Activated CD8-positive, alpha-beta memory T cell treated with anti-CD3 and anti-CD28 coated beads for 4 hours (primary cell): ENCODE data around the gene DDX47.
"Not testable (repeated sequence)": the region's sequence is repeated elsewhere in the genome, so short reads cannot be mapped to it uniquely, and the experiment has no call there.

Source experiments
- DNase-seq, 2 donors: peaks; one replicate each; pipeline ENCODE4 v3.0.0-alpha.2; 2020; ENCODE audit warnings: low read depth in 2 of 2

Gene DDX47

DNA sequence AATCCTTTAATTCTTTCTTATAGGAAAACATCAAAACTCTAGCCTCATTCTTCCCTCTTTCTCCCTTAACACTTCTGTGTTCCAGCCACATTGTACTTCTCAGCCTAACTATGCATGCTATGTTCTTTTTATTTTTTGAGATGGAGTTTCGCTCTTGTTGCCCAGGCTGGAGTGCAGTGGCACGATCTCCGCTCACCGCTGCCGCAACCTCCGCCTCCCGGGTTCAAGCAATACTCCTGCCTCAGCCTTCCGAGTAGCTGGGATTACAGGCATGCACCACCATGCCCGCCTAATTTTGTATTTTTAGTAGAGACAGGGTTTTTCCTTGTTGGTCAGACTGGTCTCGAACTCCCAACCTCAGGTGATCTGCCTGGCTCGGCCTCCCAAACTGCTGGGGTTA is 7.2 kb downstream of the DDX47 start:
- not testable (repeated sequence) for DNase-seq

DNA sequence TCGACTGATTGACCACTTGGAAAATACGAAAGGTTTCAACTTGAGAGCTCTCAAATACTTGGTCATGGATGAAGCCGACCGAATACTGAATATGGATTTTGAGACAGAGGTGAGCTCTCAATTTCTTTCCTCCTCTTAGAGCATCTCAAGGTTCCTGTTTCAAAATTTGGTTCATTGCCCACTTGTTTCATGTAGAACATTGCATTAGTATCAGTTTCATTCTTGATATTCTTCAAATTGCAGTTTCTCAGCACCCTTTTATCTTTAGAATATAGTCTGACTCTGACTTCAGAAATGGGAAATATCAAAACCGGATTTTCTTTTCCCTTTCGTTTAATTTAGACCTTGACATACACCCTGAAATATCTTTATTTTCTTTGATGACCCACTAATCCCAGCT is 8.8 kb downstream of the DDX47 start:
- no peak for DNase-seq

DNA sequence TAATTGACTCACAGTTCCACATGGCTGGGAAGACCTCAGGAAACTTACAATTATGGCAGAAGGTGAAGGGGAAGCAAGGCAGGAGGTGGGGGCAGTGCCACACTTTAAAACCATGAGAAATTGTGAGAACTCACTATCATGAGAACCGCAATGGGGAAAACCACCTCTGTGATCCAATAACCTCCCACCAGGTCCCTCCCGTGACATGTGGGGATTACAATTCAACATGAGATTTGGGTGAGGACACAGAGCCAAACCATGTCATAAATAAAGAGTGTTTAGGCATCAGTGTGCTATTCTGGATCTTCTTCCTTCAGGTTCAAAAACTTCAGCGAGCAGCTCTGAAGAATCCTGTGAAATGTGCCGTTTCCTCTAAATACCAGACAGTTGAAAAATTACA is 9.7 kb downstream of the DDX47 start:
- DNase-seq = no peak

DNA sequence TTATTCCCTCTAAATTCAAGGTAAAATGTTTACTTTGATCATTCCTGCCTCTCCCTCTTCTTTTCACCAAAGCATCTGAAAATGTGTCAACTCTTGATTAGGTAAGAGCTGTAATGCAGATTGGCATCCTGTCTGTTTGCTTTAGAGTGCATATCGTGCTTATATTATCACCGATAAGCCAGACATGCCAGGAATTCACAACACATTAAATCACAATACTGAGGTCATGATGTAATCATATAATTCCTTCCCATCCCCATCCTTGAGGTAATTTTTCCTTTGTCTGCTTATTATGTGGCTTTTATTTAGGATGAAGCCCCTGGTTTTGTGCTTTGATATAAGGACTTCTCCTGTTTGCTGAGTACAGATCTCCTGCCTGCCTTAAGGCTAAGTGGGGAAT is 10.2 kb downstream of the DDX47 start:
- no peak for DNase-seq

DNA sequence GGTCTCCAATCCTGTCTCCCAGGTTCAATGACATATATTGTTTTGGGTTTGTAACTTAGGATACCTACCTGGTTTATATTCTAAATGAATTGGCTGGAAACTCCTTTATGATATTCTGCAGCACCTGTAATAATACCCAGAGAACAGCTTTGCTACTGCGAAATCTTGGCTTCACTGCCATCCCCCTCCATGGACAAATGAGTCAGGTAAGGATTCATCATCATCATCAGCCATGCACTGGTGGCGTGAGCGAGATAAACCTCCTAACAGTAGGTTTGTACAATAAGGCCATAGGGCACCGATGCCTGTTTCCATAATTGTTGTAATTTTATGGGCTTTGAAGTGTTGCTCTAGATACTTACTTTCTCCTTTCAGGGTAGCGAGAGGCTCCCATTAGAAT is 10.7 kb downstream of the DDX47 start:
- no peak for DNase-seq

DNA sequence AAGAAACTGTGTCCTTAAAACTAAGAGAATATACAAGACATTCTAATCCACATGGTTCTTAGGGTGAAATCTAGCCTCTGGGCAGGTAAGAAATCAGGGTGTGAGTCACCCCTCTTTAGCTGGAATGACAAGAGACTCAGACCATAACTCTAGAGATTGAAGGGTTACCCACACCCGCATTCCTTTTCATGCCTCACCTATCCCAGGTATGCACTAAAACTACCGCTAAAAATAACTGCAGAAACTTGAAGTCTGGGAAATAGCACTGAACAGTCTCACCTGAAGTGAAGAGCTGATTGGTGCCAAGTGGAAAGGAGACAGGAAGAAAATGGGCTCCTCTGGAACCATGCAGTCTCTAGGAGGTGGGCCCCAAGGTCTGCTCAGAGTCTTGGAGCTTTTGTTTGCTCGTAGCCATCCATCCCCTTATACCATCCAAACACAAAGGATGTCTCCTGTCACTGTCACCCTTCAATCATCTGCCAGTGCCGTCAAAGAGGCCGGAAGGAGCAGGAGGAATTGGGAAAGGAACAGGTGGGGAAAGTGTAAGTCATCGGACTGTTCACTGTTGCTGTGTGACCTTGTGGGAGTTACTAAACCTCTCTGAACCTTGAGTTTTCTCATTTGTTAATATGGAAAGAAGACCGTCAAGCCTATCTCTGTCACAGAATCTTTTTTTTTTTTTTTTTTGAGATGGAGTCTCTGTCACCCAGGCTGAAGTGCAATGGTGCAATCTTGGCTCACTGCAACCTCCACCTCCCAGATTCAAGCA is 22.4 kb downstream of the DDX47 start:
- no peak for DNase-seq

DNA sequence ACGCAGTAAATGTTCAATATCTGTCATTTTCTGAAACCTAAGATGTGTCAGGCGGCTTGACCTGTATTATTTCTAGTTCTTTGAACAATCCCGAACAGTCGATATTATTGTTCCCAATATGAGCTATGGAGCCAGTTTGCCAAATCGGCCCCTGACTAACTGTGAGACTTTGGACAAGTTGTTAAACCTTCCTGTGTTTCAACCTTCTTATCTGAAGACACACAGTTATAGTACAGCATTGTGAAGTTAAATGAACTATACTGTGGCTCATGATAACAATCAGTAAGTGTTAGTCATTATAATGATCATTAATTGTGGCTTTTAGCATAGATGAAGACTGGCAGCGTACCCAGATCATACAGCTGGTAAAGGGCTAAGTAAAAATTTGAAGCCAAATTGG is 23.4 kb downstream of the DDX47 start:
- DNase-seq = no peak

DNA sequence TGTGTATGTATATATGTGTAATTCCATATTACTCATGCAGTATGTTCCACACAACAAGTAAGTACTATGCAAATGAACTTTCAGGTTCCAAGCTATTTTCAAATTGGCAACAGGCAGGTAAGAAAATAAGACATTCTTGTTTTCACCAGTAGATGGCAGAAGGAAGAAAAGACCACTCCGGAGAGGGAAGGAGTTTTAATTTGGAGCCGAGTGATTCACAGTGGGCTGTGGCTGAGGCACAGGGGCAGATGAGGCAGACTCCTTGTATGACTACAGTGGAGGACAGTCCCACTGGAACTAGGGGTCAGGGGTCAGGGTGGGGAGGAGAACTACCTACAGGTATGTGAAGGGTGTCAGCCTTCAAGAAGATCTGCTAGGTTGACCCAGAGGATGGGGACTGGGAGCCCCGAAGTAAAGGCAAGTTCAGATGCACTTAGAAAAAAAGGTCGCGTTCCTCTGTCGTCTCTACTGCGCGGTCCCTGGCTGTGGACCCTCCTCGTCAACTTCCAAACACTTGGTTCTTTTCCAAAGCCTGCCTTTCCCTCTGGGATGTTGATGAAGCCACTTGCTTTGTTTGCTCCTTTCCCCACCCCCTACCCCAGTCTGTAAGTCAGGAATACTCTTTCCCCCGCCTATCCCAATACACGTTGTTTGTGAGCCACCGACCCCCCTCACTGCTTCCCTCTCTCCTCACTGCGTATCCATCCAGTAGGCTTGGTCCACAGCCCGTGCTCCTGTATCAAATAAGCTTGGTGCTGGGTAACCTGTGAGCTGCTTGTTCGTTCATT is 24.1 kb downstream of the DDX47 start:
- DNase-seq = peak in 1 of 2 donors; percentile 18

DNA sequence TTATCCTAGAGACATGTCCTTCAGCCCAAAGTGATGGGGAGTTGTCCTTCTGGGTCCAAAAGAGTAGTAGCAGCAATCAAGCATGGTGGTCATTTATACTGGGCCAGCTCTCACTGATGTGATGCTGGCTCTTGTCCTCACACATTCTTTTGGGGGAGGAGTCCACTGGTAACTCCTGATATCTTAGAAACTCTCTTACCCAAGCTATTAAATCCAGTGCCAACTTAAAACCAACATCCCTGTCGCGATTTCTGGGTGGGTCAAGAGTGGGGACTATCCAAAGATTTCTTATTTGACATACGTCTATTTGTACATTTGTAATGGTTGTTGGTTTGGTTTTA is 24.6 kb downstream of the DDX47 start:
- DNase-seq = no peak

DNA sequence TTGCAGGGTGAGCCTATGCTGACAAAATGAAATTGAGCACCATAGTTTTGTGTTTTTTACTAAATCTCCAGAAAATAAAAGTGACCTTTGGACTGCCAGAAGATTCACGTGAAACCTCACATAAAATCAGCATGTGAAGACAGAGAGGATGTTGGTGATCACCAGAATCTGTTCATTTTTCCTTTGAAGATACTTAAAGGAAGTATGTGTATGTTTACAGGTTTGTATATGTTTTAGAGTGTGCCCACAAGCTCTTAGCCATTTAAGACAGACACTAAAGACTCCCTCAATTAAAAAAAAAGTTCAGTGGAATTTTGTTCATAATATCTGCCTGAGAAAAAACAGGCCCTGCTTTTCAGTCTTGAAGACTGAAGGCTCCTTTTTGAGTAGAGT is 25.9 kb downstream of the DDX47 start:
- DNase-seq = no peak

DNA sequence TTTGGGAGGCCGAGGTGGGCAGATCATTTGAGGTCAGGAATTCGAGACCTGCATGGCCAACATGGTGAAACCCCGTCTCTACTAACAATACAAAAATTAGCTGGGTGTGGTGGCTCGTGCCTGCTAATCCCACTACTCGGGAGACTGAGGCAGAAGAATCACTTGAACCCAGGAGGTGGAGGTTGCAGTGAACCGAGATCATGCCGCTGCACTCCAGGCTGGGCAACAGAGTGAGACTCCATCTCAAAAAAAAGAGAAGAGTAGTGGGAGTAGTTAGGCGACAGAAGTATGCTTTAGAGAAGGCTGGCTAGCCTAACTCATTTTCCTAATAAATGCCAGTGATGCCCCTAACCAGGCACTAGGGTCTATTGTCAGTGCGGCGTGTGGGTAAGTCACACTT is 26.3 kb downstream of the DDX47 start:
- not testable (repeated sequence) for DNase-seq

DNA sequence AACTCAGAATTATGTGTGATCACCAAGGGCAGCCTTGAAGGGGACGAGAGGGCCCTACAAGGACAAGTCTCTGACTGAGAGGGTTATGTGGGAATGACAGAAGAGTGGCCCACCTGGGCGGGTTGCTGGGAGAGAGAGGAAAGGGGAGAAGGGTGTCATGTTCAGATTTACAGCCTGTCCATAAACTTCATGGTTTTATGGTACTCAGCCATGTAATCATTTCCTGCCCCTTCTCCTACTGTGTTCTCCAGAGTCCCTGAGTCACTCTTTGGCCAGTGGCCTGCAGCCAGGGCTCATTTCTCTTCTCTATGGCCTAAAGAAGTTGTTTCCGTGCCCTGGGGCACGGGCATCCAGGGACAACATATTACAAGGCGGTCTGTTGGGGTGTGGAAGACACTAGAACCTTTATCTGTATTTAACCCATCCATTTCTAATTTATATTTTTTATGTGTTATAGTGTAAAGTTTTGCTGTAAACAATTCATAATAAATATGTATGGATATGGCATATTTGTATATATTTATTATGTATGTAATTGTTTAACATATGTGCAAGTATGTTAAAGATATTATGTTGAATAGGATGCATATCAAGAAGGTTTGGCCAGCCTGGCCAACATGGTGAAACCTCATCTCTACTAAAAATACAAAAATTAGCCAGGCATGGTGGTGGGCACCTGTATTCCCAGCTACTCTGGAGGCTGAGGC is 26.9 kb downstream of the DDX47 start:
- DNase-seq = no peak

DNA sequence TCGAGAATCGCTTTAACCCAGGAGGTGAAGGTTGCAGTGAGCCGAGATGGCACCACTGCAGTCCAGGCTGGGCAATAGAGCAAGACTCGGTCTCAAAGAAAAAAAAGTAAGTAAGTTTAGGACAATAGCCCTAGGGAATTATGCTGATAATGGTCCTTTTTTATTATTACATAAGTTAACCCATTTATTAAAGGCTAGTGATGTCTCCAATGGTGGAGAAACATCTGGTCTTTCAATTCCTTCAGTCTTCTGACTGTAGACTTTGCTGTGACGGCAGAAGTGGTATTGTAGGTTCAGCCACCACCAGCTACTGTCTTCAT is 27.4 kb downstream of the DDX47 start:
- no peak for DNase-seq

DNA sequence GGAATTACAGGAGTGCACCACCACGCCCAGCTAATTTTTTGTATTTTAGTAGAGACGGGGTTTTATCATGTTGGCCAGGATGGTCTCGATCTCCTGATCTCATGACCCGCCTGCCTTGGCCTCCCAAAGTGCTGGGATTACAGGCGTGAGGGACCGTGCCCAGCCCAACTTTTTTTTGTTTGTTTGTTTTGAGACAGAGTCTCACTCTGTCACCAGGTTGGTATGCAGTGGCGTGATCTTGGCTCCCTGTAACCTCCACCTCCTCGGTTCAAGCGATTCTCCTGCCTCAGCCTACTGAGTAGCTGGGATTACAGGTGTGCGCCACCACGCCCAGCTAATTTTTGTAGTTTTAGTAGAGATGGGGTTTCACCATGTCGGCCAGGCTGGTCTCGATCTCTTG is 28.3 kb downstream of the DDX47 start:
- DNase-seq = not testable (repeated sequence)

DNA sequence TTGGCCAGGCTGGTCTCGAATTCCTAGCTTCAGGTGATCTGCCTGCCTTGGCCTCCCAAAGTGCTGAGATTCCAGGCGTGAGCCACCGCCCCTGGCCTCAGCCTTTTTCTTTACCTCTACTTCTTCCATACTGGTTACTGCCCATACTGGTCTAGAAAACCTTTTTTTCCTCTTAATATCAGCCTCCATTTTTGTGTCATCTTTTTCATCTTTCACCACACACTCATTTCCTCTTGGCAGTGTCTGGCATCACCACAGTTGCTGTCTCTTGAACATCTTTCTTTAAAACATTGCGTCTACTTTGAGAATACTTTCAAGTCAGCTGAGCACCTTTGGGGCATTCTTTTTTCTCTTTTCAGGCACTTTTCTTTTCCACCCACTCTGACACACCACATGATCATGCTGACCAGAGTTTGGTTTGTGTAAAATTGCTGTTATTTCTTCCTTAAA is 32.7 kb downstream of the DDX47 start:
- DNase-seq = no peak

DNA sequence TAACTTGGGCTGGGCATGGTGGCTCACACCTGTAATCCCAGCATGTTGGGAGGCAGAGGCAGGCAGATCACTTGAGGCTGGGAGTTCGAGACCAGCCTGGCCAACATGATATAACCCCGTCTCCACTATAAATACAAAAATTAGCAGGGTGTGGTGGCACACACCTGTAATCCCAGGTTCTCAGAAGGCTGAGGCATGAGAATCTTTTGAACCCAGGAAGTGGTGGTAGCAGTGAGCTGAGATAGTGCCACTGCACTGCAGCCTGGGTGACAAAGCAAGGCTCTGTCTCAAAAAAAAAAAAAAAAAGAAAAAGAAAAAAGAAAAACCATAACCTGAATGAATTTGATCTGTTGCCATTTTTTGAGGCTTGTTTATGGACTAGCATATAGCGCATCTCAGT is 33.6 kb downstream of the DDX47 start:
- DNase-seq = not testable (repeated sequence)

DNA sequence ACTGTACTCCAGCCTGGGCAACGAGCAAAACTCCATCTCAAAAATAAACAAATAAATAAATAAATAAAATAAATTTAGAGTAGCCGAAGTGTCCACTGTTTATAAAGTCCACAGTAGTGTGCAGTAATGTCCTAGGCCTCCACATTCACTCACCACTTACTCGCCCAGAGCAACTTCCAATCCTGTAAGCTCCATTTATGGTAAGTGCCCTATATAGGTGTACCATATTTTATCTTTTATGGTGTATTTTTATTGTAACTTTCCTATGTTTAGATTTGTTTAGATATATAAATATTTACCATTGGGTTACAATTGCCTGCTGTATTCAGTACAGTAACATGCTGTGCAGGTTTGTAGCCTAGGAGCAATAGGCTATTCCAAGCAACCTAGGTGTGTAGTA is 40.3 kb downstream of the DDX47 start:
- DNase-seq = no peak

DNA sequence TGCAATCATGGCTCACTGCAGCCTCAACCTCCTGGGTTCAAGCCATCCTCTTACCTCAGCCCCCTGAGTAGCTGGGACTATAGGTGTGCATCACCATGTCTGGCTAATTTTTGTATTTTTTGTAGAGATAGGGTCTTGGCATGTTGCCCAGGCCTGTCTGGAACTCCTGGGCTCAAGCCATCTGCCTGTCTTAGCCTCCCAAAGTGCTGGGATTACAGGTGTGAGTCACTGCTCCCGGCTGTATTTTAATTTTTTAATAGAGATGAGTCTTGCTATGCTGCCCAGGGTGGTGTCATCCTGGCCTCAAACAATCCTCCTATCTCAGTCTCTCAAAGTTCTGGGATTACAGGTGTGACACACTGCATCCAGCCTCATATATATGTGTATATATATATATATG is 46.5 kb downstream of the DDX47 start:
- DNase-seq = no peak

DNA sequence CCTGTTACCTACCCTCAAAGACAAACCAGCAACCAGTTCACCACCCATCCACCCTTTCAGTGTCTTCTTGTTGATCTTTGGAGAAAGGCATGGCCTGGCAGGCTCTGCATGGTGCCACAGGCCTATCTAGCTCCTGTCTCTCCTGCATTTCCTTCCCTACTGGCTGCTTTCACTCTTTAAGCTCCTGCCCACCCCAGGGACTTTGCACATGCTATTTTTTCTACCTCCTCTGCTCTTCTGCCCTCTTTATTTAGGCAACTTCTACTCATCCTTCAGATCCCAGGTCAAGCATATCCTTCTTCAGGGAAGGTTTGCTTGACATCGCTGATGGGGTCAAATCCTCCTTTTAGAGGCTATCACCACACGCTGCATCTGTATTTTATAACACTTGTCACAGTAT is 51.1 kb downstream of the DDX47 start:
- DNase-seq = no peak

DNA sequence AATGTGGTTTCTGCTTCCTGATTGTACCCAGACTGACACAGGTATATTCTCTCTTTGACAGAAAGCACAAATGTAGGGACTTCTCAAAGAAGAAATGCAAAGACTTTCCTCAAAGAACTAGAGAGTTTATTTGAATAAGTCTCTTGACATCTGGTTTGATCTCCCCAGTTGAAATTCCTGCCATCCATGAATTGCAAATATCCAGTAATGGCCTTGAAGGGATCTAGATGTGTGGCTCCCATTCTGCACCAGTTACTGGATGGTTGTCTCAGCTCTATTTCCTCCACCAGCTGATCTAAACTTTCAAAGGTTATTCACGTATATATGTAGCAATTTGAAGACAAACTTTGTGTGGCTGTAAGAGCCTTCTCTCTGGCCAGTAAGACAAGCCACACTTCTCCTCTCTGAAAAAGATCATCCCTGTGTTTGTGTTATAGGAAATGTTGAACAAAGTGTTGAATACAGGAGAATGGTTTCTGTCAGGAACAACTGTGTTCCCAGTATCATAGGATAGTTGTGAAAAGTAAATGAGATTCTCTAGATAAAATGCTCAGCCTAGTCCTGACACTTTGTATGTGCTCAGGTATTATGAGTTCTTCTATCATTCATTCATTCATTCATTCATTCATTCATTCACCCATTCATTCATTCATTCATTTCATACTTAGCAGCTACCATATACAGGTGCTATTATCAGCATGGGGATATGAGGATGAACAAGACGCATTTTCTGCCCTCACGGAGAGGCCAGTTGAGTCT is 55.5 kb downstream of the DDX47 start:
- no peak for DNase-seq

DNA sequence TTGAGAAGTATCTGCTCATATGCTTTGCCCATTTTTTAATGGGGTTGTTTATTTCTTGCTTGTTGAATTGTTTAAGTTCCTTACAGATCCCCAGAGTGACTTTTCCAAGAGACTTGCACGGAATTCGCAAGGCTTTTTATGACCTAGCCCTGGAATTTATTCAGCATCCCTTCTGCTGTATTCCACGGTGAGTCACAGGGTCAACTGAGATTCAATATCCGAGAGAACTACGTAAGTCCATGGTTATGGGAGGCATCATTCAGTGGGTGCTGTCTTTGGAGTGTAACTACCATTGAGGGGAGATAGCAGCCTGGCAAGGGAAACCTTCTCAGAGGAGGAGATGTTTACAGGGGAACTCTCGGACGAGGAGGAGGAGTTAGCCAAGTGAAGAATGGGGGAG is 57.3 kb downstream of the DDX47 start:
- DNase-seq = no peak

DNA sequence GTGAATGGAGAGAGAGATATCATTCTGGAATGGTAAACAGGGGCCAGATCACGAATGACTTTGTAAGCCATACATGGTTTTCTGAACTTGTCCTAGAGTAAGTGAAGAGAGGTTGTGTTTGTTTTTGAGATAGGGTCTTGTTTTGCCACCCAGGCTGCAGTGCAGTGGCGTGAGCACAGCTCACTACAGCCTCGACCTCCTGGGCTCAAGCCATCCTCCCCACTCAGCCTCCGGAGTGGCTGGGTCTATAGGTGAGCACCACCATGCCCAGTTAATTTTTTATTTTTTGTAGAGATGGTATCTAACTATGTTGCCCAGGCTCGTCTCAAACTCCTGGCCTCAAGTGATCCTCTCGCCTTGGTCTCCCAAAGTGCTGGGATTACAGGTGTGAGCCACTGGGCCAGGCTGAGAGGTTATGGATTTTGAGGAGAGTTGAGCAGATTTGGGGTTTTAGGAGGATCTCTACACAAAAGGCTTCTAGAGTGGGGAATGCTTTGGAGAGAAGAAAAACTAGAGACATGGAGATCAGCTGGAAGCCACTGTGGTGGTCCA is 58.5 kb downstream of the DDX47 start:
- no peak for DNase-seq
